Measurements from ENCODE around the gene EMC10.
"Not testable (repeated sequence)": the region's sequence is repeated elsewhere in the genome, so short reads cannot be mapped to it uniquely, and the experiment has no call there.

EMC10 gene

DNA sequence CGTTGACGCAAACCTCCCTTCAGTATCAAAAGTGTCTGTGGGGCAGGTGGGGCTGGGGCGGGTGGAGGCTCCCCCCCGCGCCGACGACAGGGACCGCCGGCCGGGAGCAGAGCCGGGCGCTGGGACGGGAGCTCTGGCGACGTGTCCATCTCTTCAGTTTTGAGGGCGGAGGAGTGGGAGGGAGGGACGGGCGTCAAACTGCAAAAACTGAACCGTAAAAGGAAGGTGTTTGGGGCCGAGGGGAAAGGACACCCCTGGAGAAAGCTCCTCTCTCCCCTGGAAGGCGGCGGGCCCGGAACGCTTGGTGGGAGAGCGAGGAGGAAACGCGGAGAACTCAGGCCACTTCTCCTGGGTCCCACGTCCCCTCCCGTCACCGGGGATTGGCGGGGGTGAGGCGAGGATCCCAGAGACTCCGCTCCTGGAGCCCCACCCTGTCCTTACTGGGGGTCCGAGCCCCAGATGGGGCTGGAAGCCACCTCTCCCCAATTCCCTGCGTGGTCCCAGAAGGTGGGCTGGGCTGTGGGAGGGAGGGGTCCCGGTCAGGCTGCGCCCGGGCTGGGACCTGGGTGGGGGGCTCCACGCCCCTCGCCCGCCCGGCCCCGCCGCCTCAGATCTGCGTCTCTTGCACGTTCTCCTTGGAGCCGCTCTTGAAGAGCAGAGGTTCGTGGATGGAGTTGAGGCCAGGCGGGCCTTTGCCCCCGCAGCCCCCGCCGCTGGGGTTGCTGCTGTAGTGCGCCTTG lies 40.8 kb downstream of the EMC10 start:
- Histone ChIP-seq H3K4me3 (ENCODE audit: low read length in 2 of 2) (no peak overlapping the region), H3K9me3 (ENCODE audit: control insufficient read depth in 2 of 2, low read length in 2 of 2) (no peaks in the 10 kb centered on the region), H3K27me3 (ENCODE audit: control insufficient read depth in 1 of 2, insufficient read depth in 2 of 2, low read length in 2 of 2) (peaks cover 3% of the 10 kb centered on the region in 2 donors)

DNA sequence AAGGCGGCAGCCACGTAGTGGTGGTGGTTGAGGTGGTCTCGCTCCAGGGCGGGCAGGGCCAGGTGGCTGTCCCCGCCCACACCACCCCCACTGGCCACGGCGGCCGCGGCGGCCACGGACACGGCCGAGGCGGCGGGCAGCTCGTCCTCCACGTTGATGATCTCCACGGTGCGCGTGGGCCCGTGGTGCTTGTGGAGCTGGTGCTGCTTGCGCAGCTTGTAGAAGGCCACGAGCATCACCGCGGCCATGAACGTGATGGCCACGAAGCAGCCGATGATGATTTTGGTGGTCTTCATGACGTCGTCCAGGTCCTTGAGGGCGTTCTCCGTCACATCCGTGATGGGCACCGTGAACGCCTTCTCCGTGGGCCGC lies 41.4 kb downstream of the EMC10 start:
- peaks cover 3% of the 10 kb centered on the region in 2 donors for H3K27me3 ChIP-seq (ENCODE audit: control insufficient read depth in 1 of 2, insufficient read depth in 2 of 2, low read length in 2 of 2)
- no peak overlapping the region for H3K27ac ChIP-seq (ENCODE audit: low read length)
- no peak overlapping the region for H3K4me3 ChIP-seq (ENCODE audit: low read length in 2 of 2)
- no peaks in the 10 kb centered on the region for H3K36me3 ChIP-seq (ENCODE audit: control insufficient read depth in 2 of 2, insufficient read depth in 2 of 2, low read length in 2 of 2)
- H3K4me1 ChIP-seq (ENCODE audit: control insufficient read depth, insufficient read depth, low read length), result no peaks in the 10 kb centered on the region
- no peak overlapping the region for H3K9ac ChIP-seq (ENCODE audit: low read length in 2 of 2)
- H3K9me3 ChIP-seq (ENCODE audit: control insufficient read depth in 2 of 2, low read length in 2 of 2), result no peaks in the 10 kb centered on the region

More for the DNA sequence above, 40.8 kb downstream of the EMC10 start:
- Histone ChIP-seq H3K27ac (ENCODE audit: low read length) (no peak overlapping the region), H3K36me3 (ENCODE audit: control insufficient read depth in 2 of 2, insufficient read depth in 2 of 2, low read length in 2 of 2) (no peaks in the 10 kb centered on the region), H3K4me1 (ENCODE audit: control insufficient read depth, insufficient read depth, low read length) (no peaks in the 10 kb centered on the region), H3K9ac (ENCODE audit: low read length in 2 of 2) (no peak overlapping the region)

DNA sequence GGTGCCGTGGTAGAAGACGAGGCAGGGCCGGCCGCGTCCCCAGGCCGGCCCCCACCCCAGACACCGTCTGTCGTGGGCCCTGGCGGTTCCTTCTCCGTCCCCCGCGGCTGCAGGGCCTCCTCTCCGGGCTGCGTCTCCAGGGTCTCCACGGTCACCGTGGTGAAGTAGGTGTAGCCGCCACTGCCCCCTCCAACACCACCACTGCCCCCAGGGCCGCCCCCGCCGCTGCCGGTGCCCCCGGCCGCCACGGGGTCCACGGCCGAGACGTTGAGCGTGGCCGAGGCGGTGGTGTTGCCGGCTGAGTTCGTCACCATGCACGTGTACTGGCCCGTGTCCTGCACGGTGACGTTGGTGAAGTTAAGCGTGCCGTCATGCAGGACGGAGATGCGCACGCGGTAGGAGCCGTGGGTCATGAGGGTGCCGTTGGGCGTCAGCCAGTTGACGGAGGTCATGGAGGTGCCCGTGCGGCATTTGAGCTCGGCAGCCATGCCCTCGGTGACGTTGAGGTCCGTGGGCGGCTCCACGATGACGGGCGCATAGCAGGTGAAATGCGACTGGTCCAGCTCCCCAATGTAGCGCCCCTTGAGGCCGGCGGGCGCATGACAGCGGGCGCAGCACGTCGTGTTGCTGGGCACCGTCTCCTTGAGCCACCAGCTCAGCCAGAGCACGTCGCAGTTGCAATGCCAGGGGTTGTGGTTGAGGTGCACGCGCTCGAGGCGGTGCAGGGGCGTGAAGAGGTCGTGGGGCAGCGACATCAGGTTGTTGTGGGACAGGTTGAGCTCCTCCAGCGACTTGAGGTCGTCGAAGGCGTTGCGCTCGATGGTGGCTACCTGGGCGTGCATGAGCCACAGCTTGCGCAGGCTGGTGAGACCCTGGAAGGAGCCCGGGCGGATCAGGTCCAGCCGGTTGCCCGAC lies 42.0 kb downstream of the EMC10 start:
- Histone ChIP-seq H3K9me3 (ENCODE audit: control insufficient read depth in 2 of 2, low read length in 2 of 2) (no peaks in the 10 kb centered on the region), H3K36me3 (ENCODE audit: control insufficient read depth in 2 of 2, insufficient read depth in 2 of 2, low read length in 2 of 2) (no peaks in the 10 kb centered on the region), H3K4me3 (ENCODE audit: low read length in 2 of 2) (no peak overlapping the region), H3K27ac (ENCODE audit: low read length) (no peak overlapping the region), H3K9ac (ENCODE audit: low read length in 2 of 2) (no peak overlapping the region), H3K4me1 (ENCODE audit: control insufficient read depth, insufficient read depth, low read length) (no peaks in the 10 kb centered on the region), H3K27me3 (ENCODE audit: control insufficient read depth in 1 of 2, insufficient read depth in 2 of 2, low read length in 2 of 2) (peaks cover 3% of the 10 kb centered on the region in 2 donors)

DNA sequence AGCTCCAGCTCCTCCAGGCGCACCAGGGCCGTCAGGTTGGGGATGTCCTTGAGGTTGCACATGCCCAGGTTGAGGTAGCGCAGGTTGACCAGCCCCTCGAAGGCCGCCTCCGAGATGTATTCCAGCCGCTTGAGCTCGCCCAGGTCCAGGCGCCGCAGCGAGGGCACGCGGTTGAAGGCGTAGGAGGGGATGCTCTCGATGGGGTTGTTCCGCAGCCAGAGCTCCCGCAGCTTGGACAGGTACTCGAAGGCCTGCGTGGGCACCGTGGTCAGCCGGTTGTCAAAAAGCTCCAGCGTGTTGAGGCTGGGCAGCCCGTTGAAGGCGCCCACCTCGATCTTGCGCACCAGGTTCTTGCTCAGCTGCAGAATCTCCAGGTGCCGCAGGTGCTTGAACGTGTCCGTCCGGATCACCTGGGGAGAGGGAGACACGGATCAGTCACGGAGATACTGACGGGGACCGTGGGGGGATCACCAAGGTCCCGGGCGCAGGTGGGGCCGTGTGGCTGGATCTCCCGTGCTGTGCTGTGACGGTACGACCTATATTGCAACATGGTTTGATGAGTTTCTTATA lies 42.8 kb downstream of the EMC10 start:
- Histone ChIP-seq H3K4me3 (ENCODE audit: low read length in 2 of 2) (no peak overlapping the region), H3K27me3 (ENCODE audit: control insufficient read depth in 1 of 2, insufficient read depth in 2 of 2, low read length in 2 of 2) (peaks cover 3% of the 10 kb centered on the region in 2 donors), H3K9me3 (ENCODE audit: control insufficient read depth in 2 of 2, low read length in 2 of 2) (no peaks in the 10 kb centered on the region), H3K27ac (ENCODE audit: low read length) (no peak overlapping the region), H3K9ac (ENCODE audit: low read length in 2 of 2) (no peak overlapping the region), H3K4me1 (ENCODE audit: control insufficient read depth, insufficient read depth, low read length) (no peaks in the 10 kb centered on the region), H3K36me3 (ENCODE audit: control insufficient read depth in 2 of 2, insufficient read depth in 2 of 2, low read length in 2 of 2) (no peaks in the 10 kb centered on the region)

DNA sequence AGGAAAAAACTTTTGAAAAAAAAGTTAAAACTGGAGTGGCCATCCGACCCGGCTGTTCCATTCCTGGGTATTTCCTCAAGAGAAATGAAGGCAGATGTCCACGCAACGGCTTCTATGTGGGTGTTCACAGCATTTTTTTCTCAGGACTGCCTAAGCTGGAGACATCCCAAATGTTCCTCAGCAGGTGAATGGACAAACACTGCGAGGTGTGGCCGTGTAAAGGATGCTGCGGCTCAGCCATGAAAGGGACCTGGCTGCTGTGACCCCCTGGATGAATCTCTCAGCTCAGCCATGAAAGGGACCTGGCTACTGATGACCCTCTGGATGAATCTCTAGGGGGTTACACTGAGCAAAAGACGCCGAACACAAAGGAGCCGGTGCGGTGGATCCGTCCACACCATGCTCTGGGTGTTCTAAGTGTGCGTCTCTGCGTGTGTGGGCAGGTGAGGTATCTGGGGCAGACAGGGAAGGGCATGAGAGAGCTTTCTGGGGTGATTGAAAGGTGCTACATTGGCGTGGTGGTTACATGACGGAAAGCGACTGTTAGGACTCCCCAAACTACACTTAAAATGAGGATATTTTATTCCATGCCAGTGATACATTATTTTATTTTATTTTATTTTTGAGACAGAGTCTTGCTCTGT lies 44.6 kb downstream of the EMC10 start:
- Histone ChIP-seq H3K27ac (ENCODE audit: low read length) (no peak overlapping the region), H3K9me3 (ENCODE audit: control insufficient read depth in 2 of 2, low read length in 2 of 2) (no peaks in the 10 kb centered on the region), H3K9ac (ENCODE audit: low read length in 2 of 2) (no peak overlapping the region), H3K4me3 (ENCODE audit: low read length in 2 of 2) (no peak overlapping the region), H3K4me1 (ENCODE audit: control insufficient read depth, insufficient read depth, low read length) (no peaks in the 10 kb centered on the region), H3K36me3 (ENCODE audit: control insufficient read depth in 2 of 2, insufficient read depth in 2 of 2, low read length in 2 of 2) (no peaks in the 10 kb centered on the region), H3K27me3 (ENCODE audit: control insufficient read depth in 1 of 2, insufficient read depth in 2 of 2, low read length in 2 of 2) (peaks cover 0 to 3% of the 10 kb centered on the region in 2 donors)

DNA sequence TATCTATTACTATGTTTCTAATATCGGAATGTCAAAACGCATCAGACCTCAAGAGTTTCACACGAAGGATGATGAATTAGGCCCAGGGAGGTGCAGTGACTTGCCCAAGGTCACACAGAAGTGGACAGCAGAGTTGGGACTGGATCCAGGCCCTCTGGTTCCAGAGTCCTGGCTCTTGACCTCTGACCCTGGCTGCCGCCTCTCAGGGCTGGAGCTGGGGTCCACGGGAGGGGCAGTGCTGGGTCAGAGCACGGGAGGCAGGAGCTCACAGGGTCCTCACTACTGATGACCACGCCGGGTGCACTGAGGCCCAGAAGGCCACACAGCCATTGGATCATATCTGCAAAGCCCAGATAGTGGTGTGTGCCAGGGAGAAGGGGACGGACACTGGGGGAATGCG lies 46.6 kb downstream of the EMC10 start:
- H3K27ac ChIP-seq (ENCODE audit: low read length), result no peak overlapping the region
- no peak overlapping the region for H3K4me3 ChIP-seq (ENCODE audit: low read length in 2 of 2)
- no peaks in the 10 kb centered on the region for H3K9me3 ChIP-seq (ENCODE audit: control insufficient read depth in 2 of 2, low read length in 2 of 2)
- H3K27me3 ChIP-seq (ENCODE audit: control insufficient read depth in 1 of 2, insufficient read depth in 2 of 2, low read length in 2 of 2), result peaks cover 0 to 3% of the 10 kb centered on the region in 2 donors
- no peak overlapping the region for H3K9ac ChIP-seq (ENCODE audit: low read length in 2 of 2)
- H3K36me3 ChIP-seq (ENCODE audit: control insufficient read depth in 2 of 2, insufficient read depth in 2 of 2, low read length in 2 of 2), result no peaks in the 10 kb centered on the region
- no peaks in the 10 kb centered on the region for H3K4me1 ChIP-seq (ENCODE audit: control insufficient read depth, insufficient read depth, low read length)

DNA sequence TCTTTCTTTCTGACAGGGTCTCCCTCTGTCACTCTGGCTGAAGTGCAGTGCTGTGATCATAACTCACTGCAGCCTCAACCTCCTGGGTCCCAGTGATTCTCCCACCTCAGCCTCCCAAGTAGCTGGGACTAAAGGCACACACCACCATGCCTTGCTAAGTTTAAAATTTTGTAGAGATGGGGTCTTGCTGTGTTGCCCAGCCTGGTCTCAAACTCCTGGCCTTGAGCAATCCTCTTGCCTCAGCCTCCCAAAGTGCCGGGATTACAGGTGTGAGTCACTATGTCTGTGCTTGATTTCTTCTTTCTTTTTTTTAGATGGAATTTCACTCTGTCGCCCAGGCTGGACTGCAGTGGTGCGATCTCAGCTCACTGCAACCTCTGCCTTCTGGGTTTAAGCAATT lies 51.7 kb downstream of the EMC10 start:
- H3K27ac ChIP-seq (ENCODE audit: low read length); H3K9me3 ChIP-seq (ENCODE audit: control insufficient read depth in 2 of 2, low read length in 2 of 2); H3K4me3 ChIP-seq (ENCODE audit: low read length in 2 of 2); H3K9ac ChIP-seq (ENCODE audit: low read length in 2 of 2); H3K36me3 ChIP-seq (ENCODE audit: control insufficient read depth in 2 of 2, insufficient read depth in 2 of 2, low read length in 2 of 2); H3K4me1 ChIP-seq (ENCODE audit: control insufficient read depth, insufficient read depth, low read length): not testable (repeated sequence)
- peaks cover 8 to 11% of the 10 kb centered on the region in 2 donors for H3K27me3 ChIP-seq (ENCODE audit: control insufficient read depth in 1 of 2, insufficient read depth in 2 of 2, low read length in 2 of 2)

DNA sequence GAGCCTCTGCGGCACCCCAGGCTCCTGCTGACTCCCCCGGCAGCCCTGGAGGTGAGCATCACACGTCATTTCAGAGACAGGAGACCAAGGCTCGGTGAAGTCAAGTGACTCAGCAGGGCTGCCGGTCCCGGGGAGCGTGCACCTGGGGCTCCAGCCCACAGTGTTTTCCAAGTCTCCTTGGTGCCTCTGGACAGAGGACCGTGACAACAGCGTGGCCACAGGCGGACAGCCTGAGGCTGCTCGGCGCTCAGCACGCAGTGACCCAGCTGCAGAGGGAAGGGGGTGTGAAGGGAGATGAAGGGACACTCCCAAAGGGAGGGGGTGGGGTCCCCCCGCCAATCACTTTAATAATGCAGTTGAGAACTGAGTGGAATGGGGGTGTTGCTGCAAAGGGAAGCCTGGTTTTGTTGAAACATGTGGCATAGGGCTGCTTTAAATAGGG lies 54.9 kb downstream of the EMC10 start:
- H3K27me3 ChIP-seq (ENCODE audit: control insufficient read depth in 1 of 2, insufficient read depth in 2 of 2, low read length in 2 of 2), result peaks cover 8 to 11% of the 10 kb centered on the region in 2 donors
- H3K9ac ChIP-seq (ENCODE audit: low read length in 2 of 2), result no peak overlapping the region

DNA sequence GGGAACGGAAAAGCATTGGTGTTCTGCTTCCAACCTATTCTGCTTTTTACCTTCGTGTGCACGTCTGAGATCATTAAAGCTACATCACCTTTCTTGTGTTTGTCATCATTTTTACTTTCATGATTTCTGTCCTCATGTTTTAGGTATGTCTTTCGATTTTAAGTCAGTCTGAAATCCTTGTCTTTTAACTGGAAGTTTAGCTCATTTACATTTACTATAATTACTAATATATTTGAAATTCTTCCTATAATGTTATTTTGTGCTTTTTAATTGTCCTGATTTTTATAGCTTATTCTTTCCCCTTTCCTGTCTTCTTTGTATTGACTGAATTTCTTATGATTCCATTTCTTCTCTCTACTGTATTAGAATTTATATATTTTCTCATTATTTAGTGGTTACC lies 56.6 kb downstream of the EMC10 start:
- Histone ChIP-seq H3K4me1 (ENCODE audit: control insufficient read depth, insufficient read depth, low read length) (no peaks in the 10 kb centered on the region), H3K9ac (ENCODE audit: low read length in 2 of 2) (no peak overlapping the region), H3K9me3 (ENCODE audit: control insufficient read depth in 2 of 2, low read length in 2 of 2) (peaks cover 6 to 11% of the 10 kb centered on the region in 2 donors), H3K36me3 (ENCODE audit: control insufficient read depth in 2 of 2, insufficient read depth in 2 of 2, low read length in 2 of 2) (no peaks in the 10 kb centered on the region), H3K4me3 (ENCODE audit: low read length in 2 of 2) (no peak overlapping the region), H3K27me3 (ENCODE audit: control insufficient read depth in 1 of 2, insufficient read depth in 2 of 2, low read length in 2 of 2) (peaks cover 11 to 13% of the 10 kb centered on the region in 2 donors), H3K27ac (ENCODE audit: low read length) (no peak overlapping the region)

More for the DNA sequence above, 54.9 kb downstream of the EMC10 start:
- Histone ChIP-seq H3K9me3 (ENCODE audit: control insufficient read depth in 2 of 2, low read length in 2 of 2) (peaks cover 6 to 11% of the 10 kb centered on the region in 2 donors), H3K4me1 (ENCODE audit: control insufficient read depth, insufficient read depth, low read length) (no peaks in the 10 kb centered on the region), H3K4me3 (ENCODE audit: low read length in 2 of 2) (no peak overlapping the region), H3K27ac (ENCODE audit: low read length) (no peak overlapping the region), H3K36me3 (ENCODE audit: control insufficient read depth in 2 of 2, insufficient read depth in 2 of 2, low read length in 2 of 2) (no peaks in the 10 kb centered on the region)

DNA sequence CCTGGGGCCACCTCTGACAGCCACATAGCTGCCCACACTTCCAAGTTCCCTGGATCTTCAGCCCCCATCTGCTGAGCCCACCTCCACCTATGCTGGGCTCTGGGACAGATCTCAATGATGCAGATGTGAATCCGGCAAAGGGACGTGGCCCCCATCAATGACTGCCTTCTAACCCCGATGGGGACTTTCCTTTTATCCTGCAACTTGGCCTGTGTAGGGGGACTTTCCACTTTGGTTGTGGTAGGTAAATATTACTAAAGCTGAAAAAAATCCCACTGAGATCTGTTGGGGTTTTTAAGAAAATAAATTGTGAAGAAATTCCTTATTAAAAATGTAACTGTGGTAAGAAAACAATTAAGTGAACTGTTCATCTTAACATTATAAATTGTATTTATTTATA lies 58.2 kb downstream of the EMC10 start:
- H3K9ac ChIP-seq (ENCODE audit: low read length in 2 of 2), result no peak overlapping the region
- H3K36me3 ChIP-seq (ENCODE audit: control insufficient read depth in 2 of 2, insufficient read depth in 2 of 2, low read length in 2 of 2), result no peaks in the 10 kb centered on the region
- no peak overlapping the region for H3K27ac ChIP-seq (ENCODE audit: low read length)
- peaks cover 6 to 11% of the 10 kb centered on the region in 2 donors for H3K9me3 ChIP-seq (ENCODE audit: control insufficient read depth in 2 of 2, low read length in 2 of 2)
- no peak overlapping the region for H3K4me3 ChIP-seq (ENCODE audit: low read length in 2 of 2)
- no peaks in the 10 kb centered on the region for H3K4me1 ChIP-seq (ENCODE audit: control insufficient read depth, insufficient read depth, low read length)
- H3K27me3 ChIP-seq (ENCODE audit: control insufficient read depth in 1 of 2, insufficient read depth in 2 of 2, low read length in 2 of 2), result peaks cover 11 to 13% of the 10 kb centered on the region in 2 donors
